GM18517 (cell line): Measurements from ENCODE around the gene MNT.

Experiments used
- ATAC-seq: cut with Tn5 transposase; IDR thresholded peaks from one replicate; pipeline ENCODE4 v1.9.1; 2021; ENCODE audit warnings: mild to moderate bottlenecking, moderate library complexity; ENCODE audit not compliant: unreplicated experiment

Gene MNT

DNA sequence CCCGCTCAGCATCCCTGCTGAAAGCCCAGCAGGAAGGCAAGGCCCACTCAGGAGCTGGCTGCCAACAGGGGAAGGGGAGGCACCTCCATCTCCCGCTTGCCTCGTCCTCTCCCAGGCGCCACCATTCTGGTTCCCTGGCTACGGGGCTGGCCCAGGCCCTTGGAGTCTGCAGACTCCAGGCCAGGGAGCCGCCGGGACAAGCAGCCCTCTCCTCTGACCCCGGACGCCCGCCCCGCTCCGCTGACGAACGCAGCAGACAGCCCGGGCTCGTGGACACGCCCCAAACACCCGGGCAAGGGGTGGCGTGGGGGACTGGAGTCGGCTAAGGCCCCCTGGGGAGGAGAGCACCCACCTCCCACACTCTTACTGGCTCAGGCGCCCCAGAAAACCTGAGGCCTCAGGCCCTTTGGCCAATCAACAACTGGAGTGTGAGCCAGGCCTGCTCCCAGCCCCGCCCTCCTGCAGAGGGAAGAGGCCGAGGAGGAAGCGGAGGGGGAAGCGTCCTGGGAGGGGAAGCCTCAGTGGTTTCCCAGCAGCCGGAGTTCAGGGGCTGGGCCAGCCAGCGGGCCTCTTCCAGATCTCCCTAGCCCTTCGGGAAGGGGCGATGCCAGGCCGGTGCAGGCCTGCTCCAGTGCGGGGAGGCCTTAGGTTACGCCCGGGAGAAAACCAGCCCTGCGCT is 4.2 kb downstream of the MNT start:
- ATAC-seq, result no peak

DNA sequence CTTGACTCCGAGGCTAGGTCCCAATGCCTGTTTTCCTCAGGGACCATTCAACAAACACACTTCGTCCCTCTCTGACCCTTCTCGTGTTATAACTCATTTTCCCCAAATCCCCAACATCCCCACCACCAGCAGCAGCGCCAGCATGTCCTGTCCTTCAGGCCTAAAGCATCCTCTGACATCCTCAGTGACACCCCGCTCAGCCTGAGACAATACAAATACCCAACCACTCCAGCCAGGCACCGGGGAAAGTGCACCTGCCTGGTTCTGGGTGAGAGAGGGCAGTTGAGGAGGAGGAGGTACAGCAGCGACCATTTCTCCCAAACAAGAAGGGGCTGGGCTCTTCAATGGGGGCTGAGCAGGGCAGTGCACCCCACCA is 4.7 kb downstream of the MNT start:
- no peak for ATAC-seq

- no peak for ATAC-seq
These were observed 5.3 kb downstream of the MNT start for GRCh38 chr17:2395258-2396181.

DNA sequence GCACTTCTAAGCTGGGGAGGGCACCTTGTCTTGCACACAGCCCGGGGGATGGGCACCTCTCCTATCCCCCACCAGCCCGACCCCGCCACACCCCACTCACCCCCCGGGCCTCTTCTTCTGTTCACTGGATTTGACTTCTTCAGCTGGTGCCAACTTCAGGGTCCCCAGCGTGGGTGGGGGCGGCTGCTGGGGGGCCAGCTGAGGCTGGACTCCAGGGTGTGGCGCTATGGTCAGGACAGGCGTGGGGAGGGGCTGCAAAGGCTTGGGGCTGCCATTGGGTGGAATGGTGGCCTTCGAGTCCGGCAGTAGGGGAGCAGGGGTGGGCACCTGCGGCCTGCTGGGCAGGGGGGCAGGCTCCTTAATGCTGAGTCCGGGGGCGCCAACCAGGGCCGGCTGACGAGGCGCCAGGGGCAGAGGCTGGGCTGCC is 6.1 kb downstream of the MNT start:
- ATAC-seq, result no peak

DNA sequence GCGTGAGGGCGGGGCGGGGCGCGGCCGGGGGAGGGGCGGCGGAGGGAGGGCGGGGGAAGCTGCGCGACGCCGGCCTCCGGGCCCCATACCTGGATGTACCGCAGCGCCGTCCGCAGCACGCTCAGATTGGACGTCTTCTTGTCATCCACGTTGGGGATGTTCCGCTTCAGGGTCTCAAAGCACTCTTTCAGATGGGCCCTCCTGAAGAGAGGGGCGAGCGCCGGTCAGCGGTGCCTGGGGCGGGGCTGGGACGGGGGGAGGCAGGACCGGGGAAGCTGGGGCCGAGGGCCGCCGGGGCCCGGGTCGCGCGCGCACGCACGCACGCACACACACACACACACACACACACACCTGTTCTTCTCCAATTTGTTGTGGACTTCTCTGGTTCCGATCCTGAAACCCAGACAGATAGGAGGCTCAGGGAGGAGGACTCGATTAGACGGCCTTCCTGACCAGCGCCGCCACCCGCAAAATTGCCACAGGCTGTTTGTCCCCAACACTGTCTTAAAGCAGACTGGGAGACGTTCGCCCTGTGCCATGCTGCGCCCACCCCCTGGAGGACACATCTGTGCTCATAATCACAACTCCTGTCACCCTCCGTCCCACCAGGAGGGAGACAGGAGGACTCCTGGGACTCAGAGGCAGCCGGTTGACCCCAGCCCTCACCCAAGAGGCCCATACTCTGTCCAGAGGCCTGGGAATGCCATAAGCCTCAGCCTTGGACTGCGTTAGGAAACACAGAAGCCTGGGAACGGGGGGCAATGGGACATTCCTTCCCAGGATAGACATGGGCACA is 6.7 kb downstream of the MNT start:
- no peak for ATAC-seq

DNA sequence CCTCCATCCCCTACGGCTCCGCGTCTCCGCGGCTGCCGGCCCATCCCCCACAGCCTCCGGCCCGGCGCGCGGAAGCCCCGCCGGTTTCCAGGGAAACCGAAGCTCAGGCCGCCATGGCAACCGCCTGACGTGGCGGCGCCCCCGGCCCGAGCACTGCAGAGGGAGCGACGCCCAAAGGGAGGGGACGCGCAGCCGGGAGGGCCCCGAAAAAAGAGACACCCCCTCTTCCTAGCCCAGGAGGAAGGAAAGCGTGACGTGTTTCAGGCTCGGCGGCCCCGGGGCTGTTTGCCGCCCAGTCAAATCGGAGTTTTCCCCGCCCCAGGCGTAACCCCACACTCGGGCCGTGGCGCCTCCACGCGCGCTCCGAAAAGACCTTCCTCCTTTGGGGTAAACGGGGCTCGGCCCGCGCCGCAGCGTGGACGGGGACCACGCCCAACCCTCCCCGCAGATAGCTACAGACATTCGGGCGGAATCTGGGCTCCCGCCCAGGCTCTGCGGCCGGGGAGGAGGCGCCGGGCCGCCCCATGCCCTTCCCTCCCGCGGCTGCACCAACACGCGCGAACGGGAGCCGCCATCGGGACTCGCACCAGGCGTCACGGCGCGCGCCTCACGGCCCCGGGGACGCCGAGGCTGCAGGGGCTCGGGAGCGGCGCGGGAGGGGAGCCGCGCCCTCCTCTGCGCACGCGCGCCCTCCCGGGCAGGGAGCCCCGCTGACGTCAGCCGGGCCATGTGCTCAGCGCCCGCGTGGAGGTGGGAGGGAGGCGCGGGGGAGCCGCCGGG is 7.5 kb downstream of the MNT start:
- ATAC-seq, result peak; percentile 28

DNA sequence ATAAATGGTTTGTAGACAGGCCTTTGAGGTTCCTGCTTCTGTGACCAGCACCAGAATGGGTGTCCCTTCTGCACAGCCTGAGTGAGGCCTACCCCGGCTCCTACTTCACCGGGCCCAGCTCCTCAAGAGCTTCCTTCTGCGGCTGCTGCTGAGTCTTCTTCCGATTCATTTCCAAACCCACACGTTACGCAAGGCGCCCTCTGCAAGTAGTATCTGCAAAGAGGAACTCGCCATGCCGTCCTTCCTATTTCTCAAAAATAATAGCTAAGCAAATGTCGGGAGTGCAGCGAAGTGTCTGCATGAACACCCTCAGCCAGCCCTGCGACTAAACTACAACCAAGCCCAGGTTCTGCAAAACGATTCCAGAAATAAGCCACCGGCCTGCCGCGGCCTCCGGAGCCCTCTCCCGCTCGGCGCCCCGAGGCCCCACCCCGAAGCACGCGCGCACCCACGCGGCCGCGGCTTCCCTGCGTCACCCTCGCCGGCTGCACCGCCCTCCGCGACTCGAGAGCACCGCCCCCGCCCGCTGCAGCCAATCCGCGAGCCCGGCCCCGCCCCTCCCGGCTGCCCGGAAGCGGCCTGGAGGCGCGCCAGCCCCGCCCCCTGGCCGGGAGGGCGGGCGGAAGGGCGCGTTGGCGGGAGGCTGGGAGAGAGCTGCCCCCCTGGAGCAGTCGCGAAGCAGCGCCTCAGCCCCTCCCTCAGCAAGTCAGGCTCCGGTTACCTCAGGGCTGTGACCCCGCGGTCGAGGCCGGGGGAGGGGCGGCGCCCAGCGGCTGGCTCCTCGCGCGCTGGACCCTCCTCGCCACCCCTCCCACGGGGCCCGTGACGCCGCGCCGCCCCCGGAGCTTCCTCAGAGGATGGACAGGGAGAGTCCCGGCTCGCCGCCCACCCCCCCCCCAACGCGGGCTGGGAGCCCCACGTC is 8.3 kb downstream of the MNT start:
- ATAC-seq, result peak; percentile 57

- no peak for ATAC-seq
These were observed 9.1 kb downstream of the MNT start for GRCh38 chr17:2391597-2392251.

DNA sequence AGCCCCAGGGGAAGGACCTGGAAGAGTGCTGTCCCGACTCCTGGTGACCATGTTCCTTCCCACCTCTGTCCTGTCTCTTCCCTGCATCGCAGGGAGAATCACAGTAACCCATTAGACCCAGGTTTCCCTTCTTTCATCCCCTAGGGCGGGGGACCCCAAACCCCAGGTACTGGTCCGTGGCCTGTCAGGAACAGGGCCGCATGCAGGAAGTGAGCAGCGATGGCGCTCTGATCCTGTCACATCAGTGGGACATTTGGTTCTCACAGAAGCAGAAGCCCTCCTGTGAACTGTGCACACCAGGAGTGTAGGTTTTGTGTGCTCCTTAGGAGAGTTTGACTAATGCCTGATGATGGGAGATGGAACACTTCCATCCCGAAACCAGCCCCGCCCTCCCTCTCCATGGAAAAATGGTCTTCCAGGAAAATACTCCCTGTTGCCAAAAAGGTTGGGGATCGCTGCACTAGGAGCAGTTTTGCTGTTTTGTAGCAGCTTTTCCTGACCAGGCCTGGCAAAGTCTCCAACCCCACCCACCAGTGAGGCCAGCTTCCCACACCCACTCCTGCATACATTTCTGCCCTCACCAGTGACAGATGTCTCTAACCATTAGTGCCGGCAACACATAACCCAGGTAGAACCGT is 10.5 kb downstream of the MNT start:
- ATAC-seq, result no peak

- ATAC-seq, result no peak
These were observed 12.2 kb downstream of the MNT start for GRCh38 chr17:2388683-2389055.

DNA sequence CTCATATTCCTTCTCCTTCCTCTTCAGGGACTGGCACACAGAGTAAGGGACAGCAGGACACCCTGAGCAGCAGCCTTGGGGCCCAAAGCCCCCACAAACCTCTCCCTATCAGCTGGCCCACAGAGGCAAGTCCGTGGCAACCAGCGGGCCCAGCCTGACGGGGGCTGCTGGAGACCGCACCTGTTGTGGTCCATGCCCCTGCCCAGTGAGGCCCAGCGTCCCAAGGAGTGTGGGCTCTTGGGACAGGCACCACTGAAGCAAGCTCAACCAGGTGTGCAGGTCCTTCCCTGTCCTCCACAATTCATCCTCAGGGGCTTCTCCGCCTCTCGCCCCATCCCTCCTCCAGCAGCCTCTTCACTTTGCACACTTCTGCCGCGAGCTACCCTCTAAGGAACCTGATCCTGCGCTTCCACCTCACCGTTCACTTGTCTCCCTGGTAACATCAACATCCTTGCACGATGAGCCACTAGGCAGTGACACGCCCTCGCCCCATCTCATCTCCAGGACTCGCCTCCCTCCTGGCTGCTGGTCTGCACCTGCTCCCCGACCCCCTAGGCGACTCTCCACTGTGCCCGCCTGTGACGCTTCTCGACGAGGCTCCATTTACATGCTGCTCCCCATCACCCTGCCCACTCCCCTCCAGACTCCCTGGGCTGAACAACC is 12.7 kb downstream of the MNT start:
- no peak for ATAC-seq

GRCh38 chr17:2387086-2388019 is 13.5 kb downstream of the MNT start:
- ATAC-seq, result no peak

DNA sequence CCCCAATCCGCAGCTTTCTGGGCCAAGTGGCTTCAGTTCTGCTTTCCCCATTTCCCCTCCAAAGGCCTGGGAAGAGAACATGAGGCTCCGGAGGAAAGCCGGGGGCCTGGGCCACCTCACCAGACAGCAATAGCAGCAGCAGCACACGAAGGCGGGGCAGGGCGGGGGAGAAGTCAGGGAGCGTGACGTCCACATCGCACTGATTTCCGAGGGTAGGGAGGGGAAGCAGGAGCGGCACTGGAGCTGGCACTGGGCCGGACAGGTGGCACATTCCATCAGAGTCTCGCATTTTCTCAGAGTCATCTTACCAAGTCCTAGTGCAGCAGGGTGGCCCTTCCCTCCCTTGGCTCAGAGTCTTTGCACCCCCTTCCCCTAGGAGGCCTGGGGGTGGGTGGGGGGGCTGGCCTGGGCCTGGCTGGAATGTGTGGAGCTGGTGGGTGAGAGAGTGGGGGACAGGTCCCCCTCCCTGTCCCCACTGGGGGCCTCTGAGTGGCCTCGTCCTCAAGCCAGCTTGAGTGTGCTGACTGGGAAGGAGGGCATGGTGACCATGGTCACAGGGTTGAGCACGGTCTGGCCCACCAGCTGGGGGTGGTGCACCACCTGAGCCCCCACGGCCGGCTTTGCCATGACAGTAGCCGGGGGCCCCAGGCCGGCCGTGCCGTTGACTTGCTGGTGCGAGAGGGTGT is 14.3 kb downstream of the MNT start:
- ATAC-seq, result no peak

- ATAC-seq, result no peak
These were observed 15.3 kb downstream of the MNT start for GRCh38 chr17:2385240-2386210.

DNA sequence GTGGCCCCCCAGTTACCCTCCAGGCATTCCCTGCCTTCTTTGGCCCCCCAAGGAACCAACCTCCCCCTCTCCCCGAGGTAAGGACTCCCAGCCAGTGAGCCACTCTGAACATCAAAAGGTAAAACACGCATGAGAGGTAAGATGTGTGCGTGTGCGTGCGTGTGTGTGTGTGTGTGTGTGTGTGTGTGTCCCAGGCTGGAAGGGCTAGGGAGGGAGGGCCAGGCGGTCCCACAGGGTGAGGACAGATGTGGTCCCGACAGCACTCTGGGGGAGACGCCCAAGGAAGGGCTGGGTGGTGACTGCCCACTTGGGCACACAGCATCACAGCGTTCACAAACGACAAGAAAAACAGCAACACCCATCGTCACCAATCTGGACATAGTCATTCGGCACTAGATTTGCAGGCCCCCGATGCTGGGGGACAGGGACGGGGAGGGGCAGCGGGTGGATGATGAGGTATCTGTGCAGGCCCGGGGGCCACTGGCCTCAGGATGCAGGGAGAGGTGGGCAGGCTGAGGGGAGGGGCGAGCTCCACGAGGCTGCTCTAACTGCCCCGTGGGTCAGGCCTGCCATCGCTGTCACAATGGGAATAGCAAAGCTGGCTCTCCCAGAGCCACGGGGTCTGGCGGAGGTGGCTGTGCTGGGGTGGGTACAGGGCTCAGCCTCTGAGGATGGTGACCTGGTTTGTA is 16.3 kb downstream of the MNT start:
- ATAC-seq, result no peak
